K562 (cell line): ENCODE data around the gene DNAJC8.

Source experiments
- CREB1 ChIP-seq, 2 experiments: sonication (generic) in 1 of 2; formaldehyde crosslinking in 1 of 2; IDR thresholded peaks; 2 replicates each; pipeline versions ENCODE4 v1.6.1 to v1.8.0; 2012 to 2022; ENCODE audit warnings: inconsistent platforms in 1 of 2, mild to moderate bottlenecking in 1 of 2, missing genetic modification reagents in 1 of 2, moderate library complexity in 1 of 2
- FOXK2 ChIP-seq, 2 experiments: fragments of 450-650 bp; IDR thresholded peaks in 1 of 2; conservative IDR thresholded peaks in 1 of 2; 2 replicates each; pipeline ENCODE4 v1.6.1; 2016; ENCODE audit warnings: low read depth in 2 of 2, mild to moderate bottlenecking in 1 of 2
- POLR2A ChIP-seq: fragments of 450-650 bp; conservative IDR thresholded peaks from 2 replicates; pipeline ENCODE4 v1.6.1; 2016
- TF ChIP-seq, protein P1 (sequence below): fragments of 200-600 bp; sonication (generic); IDR thresholded peaks from one replicate; pipeline ENCODE4 v1.6.1; 2012; ENCODE audit warnings: mild to moderate bottlenecking, low read depth, low read length, inconsistent platforms
- TF ChIP-seq, protein P2 (sequence below), 3 experiments: IDR thresholded peaks in 2 of 3; conservative IDR thresholded peaks in 1 of 3; 2 replicates each; pipeline ENCODE4 v1.5.1; 2011 to 2012; ENCODE audit warnings: low read length in 3 of 3, mild to moderate bottlenecking in 3 of 3, control low read depth in 2 of 3, improper control_type of control experiment in 1 of 3, inconsistent platforms in 1 of 3, low read depth in 1 of 3, mixed read lengths in 1 of 3, moderate library complexity in 1 of 3; ENCODE audit not compliant: insufficient read depth in 2 of 3

- peak; percentile 87 for TF ChIP-seq CREB1 (IDR thresholded peaks at IDR 0.05)
- peak; percentile 88 for TF ChIP-seq CREB1 (CRISPR knock-in tag; IDR thresholded peaks at IDR 0.05)
- TF ChIP-seq FOXK2 (conservative IDR thresholded peaks at IDR 0.05 in 1 of 2, IDR thresholded peaks at IDR 0.05 in 1 of 2; ENCODE audit: low read depth in 2 of 2): peak; percentile 60 to 71; a peak in 2 of 4 replicates
- TF ChIP-seq, protein P1, sequence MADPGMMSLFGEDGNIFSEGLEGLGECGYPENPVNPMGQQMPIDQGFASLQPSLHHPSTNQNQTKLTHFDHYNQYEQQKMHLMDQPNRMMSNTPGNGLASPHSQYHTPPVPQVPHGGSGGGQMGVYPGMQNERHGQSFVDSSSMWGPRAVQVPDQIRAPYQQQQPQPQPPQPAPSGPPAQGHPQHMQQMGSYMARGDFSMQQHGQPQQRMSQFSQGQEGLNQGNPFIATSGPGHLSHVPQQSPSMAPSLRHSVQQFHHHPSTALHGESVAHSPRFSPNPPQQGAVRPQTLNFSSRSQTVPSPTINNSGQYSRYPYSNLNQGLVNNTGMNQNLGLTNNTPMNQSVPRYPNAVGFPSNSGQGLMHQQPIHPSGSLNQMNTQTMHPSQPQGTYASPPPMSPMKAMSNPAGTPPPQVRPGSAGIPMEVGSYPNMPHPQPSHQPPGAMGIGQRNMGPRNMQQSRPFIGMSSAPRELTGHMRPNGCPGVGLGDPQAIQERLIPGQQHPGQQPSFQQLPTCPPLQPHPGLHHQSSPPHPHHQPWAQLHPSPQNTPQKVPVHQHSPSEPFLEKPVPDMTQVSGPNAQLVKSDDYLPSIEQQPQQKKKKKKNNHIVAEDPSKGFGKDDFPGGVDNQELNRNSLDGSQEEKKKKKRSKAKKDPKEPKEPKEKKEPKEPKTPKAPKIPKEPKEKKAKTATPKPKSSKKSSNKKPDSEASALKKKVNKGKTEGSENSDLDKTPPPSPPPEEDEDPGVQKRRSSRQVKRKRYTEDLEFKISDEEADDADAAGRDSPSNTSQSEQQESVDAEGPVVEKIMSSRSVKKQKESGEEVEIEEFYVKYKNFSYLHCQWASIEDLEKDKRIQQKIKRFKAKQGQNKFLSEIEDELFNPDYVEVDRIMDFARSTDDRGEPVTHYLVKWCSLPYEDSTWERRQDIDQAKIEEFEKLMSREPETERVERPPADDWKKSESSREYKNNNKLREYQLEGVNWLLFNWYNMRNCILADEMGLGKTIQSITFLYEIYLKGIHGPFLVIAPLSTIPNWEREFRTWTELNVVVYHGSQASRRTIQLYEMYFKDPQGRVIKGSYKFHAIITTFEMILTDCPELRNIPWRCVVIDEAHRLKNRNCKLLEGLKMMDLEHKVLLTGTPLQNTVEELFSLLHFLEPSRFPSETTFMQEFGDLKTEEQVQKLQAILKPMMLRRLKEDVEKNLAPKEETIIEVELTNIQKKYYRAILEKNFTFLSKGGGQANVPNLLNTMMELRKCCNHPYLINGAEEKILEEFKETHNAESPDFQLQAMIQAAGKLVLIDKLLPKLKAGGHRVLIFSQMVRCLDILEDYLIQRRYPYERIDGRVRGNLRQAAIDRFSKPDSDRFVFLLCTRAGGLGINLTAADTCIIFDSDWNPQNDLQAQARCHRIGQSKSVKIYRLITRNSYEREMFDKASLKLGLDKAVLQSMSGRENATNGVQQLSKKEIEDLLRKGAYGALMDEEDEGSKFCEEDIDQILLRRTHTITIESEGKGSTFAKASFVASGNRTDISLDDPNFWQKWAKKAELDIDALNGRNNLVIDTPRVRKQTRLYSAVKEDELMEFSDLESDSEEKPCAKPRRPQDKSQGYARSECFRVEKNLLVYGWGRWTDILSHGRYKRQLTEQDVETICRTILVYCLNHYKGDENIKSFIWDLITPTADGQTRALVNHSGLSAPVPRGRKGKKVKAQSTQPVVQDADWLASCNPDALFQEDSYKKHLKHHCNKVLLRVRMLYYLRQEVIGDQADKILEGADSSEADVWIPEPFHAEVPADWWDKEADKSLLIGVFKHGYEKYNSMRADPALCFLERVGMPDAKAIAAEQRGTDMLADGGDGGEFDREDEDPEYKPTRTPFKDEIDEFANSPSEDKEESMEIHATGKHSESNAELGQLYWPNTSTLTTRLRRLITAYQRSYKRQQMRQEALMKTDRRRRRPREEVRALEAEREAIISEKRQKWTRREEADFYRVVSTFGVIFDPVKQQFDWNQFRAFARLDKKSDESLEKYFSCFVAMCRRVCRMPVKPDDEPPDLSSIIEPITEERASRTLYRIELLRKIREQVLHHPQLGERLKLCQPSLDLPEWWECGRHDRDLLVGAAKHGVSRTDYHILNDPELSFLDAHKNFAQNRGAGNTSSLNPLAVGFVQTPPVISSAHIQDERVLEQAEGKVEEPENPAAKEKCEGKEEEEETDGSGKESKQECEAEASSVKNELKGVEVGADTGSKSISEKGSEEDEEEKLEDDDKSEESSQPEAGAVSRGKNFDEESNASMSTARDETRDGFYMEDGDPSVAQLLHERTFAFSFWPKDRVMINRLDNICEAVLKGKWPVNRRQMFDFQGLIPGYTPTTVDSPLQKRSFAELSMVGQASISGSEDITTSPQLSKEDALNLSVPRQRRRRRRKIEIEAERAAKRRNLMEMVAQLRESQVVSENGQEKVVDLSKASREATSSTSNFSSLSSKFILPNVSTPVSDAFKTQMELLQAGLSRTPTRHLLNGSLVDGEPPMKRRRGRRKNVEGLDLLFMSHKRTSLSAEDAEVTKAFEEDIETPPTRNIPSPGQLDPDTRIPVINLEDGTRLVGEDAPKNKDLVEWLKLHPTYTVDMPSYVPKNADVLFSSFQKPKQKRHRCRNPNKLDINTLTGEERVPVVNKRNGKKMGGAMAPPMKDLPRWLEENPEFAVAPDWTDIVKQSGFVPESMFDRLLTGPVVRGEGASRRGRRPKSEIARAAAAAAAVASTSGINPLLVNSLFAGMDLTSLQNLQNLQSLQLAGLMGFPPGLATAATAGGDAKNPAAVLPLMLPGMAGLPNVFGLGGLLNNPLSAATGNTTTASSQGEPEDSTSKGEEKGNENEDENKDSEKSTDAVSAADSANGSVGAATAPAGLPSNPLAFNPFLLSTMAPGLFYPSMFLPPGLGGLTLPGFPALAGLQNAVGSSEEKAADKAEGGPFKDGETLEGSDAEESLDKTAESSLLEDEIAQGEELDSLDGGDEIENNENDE: no peak
- peak; percentile 98 for TF ChIP-seq POLR2A
- TF ChIP-seq, protein P2, sequence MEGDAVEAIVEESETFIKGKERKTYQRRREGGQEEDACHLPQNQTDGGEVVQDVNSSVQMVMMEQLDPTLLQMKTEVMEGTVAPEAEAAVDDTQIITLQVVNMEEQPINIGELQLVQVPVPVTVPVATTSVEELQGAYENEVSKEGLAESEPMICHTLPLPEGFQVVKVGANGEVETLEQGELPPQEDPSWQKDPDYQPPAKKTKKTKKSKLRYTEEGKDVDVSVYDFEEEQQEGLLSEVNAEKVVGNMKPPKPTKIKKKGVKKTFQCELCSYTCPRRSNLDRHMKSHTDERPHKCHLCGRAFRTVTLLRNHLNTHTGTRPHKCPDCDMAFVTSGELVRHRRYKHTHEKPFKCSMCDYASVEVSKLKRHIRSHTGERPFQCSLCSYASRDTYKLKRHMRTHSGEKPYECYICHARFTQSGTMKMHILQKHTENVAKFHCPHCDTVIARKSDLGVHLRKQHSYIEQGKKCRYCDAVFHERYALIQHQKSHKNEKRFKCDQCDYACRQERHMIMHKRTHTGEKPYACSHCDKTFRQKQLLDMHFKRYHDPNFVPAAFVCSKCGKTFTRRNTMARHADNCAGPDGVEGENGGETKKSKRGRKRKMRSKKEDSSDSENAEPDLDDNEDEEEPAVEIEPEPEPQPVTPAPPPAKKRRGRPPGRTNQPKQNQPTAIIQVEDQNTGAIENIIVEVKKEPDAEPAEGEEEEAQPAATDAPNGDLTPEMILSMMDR (IDR thresholded peaks at IDR 0.05 in 2 of 3, conservative IDR thresholded peaks at IDR 0.05 in 1 of 3; ENCODE audit: insufficient read depth in 2 of 3, low read depth in 1 of 3, low read length in 3 of 3): no peak
These were observed 3.2 kb upstream of the DNAJC8 start, which contains the start of gene ATP5IF1 for GRCh38 chr1:28235755-28236655.
